GM12892 (cell line): ENCODE results near the gene CASKIN1.

Experiments used
- POLR2A ChIP-seq: IDR thresholded peaks from 2 replicates; pipeline ENCODE4 v1.6.1; 2011; ENCODE audit warnings: low read depth, low read length, control low read depth
- POLR2AphosphoS5 ChIP-seq: IDR thresholded peaks from 2 replicates; pipeline ENCODE4 v1.6.1; 2011; ENCODE audit warnings: low read depth, low read length, control low read depth
- TAF1 ChIP-seq: IDR thresholded peaks from 2 replicates; pipeline ENCODE4 v1.6.1; 2011; ENCODE audit warnings: low read depth, mild to moderate bottlenecking, control low read depth, low read length, borderline replicate concordance

DNA sequence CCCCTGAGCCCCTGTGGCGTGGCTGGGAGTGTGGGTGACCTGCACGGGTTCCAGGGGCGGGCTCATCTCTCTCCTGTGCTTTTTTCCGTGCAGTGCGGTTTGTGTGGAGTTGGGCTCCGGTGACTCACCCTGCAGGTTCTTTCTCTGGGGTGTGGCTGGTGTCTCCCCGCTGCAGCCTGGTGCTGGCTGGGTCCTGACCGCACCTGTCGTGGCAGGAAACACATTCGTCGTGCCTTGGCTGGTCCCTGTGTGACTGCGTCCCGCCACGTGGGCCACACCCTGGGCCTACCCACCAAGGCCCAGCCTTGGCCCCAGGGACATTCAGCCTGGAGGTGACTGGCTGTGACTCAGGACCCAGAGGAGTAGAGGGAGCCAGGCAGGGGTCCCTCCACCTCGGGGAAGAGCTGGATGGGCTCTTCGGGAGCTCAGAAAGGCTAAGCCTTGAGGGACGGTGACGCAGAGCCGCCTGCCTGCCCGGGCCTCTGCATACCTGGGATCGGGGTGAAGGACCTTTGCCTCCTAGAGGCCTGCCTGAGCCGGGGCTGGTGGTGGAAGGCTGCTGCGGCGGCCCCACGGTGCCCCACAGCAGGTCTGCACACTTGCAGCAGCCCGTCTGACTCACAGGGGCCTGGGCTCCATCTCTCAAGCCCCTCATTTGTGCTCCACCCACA, 33.1 kb downstream of the CASKIN1 start:
- TF ChIP-seq POLR2AphosphoS5 (no peak), POLR2A (no peak), TAF1 (no peak)
